GM19023 (cell line): Measurements from ENCODE around the gene B4GALT1.
"Not testable (repeated sequence)": the region's sequence is repeated elsewhere in the genome, so short reads cannot be mapped to it uniquely, and the experiment has no call there.

Experiments used
- ATAC-seq: cut with Tn5 transposase; IDR thresholded peaks from one replicate; pipeline ENCODE4 v1.9.1; 2021; ENCODE audit warnings: mild to moderate bottlenecking, moderate library complexity; ENCODE audit not compliant: unreplicated experiment

The B4GALT1 gene

GRCh38 chr9:33163433-33164137 lies 3.6 kb downstream of the B4GALT1 start:
- no peak for ATAC-seq

- no peak for ATAC-seq
Observed at GRCh38 chr9:33162721-33163311, 4.3 kb downstream of the B4GALT1 start.

GRCh38 chr9:33161589-33162132 lies 5.5 kb downstream of the B4GALT1 start:
- no peak for ATAC-seq

- no peak for ATAC-seq
Observed at GRCh38 chr9:33161011-33161588, 6.0 kb downstream of the B4GALT1 start.

- ATAC-seq = not testable (repeated sequence)
Observed at GRCh38 chr9:33160446-33160845, 6.7 kb downstream of the B4GALT1 start.

- no peak for ATAC-seq
Observed at GRCh38 chr9:33159777-33160127, 7.4 kb downstream of the B4GALT1 start.

- no peak for ATAC-seq
Observed at GRCh38 chr9:33158843-33159776, 8.0 kb downstream of the B4GALT1 start.

- ATAC-seq = no peak
Observed at GRCh38 chr9:33157960-33158842, 8.9 kb downstream of the B4GALT1 start.

GRCh38 chr9:33155393-33155792 lies 11.7 kb downstream of the B4GALT1 start:
- no peak for ATAC-seq

- no peak for ATAC-seq
Observed at GRCh38 chr9:33154371-33154770, 12.8 kb downstream of the B4GALT1 start.

- ATAC-seq = no peak
Observed at GRCh38 chr9:33153666-33154065, 13.5 kb downstream of the B4GALT1 start.

GRCh38 chr9:33153001-33153400 lies 14.1 kb downstream of the B4GALT1 start:
- ATAC-seq = no peak

GRCh38 chr9:33151601-33152000 lies 15.5 kb downstream of the B4GALT1 start:
- no peak for ATAC-seq

GRCh38 chr9:33151007-33151557 lies 16.1 kb downstream of the B4GALT1 start:
- no peak for ATAC-seq

- ATAC-seq = no peak
Observed at GRCh38 chr9:33148367-33149014, 18.6 kb downstream of the B4GALT1 start.

GRCh38 chr9:33147416-33148169 lies 19.5 kb downstream of the B4GALT1 start:
- no peak for ATAC-seq

- no peak for ATAC-seq
Observed at GRCh38 chr9:33146298-33146697, 20.8 kb downstream of the B4GALT1 start.

GRCh38 chr9:33144551-33144950 lies 22.6 kb downstream of the B4GALT1 start:
- ATAC-seq = no peak

GRCh38 chr9:33143241-33143661 lies 23.9 kb downstream of the B4GALT1 start:
- no peak for ATAC-seq
